GM13976 (cell line): Measurements from ENCODE around the gene CLHC1.

Source experiments
- DNase-seq: peaks from one replicate; pipeline ENCODE4 v3.0.0; 2012; ENCODE audit warnings: low spot score
- CTCF ChIP-seq: IDR thresholded peaks from 2 replicates; pipeline ENCODE4 v1.5.1; 2012; ENCODE audit warnings: borderline replicate concordance, mild to moderate bottlenecking; ENCODE audit not compliant: insufficient read depth; ENCODE audit errors: extremely low read depth, missing control alignments, control extremely low read depth
- in situ Hi-C: fragments of 300-500 bp; cut with MboI; formaldehyde crosslinking; loops from one replicate; pipeline ENCODE4 v1.12.0; 2022; ENCODE audit warnings: low sequenced_read_pairs, mixed read lengths, inconsistent platforms; ENCODE audit not compliant: unreplicated experiment

Gene CLHC1

GRCh38 chr2:55161295-55162210 lies 70.5 kb downstream of the CLHC1 start:
- TF ChIP-seq CTCF = no peak
- in situ Hi-C loops = loop anchor here (10.0 to 25.0 kb wide), 2 partner anchors 147 to 249 kb away; no protein-coding TSS in a partner anchor
- DNase-seq = no peak

GRCh38 chr2:55160422-55160821 lies 71.7 kb downstream of the CLHC1 start:
- no peak for DNase-seq
- TF ChIP-seq CTCF = no peak
- in situ Hi-C loops = loop anchor here (10.0 to 25.0 kb wide), 2 partner anchors 146 to 248 kb away; no protein-coding TSS in a partner anchor

GRCh38 chr2:55159752-55160151 lies 72.3 kb downstream of the CLHC1 start:
- in situ Hi-C loops = loop anchor here (10.0 to 25.0 kb wide), 2 partner anchors 145 to 247 kb away; no protein-coding TSS in a partner anchor
- TF ChIP-seq CTCF = no peak
- no peak for DNase-seq

- TF ChIP-seq CTCF = no peak
- DNase-seq = peak; percentile 28
- in situ Hi-C loops = loop anchor here (25.0 kb wide), 1 partner anchor 247 kb away; no protein-coding TSS in a partner anchor
These were observed 72.9 kb downstream of the CLHC1 start for GRCh38 chr2:55159037-55159651.

- no peak for DNase-seq
- in situ Hi-C loops = loop anchor here (25.0 kb wide), 1 partner anchor 246 kb away; no protein-coding TSS in a partner anchor
- TF ChIP-seq CTCF = no peak
These were observed 73.8 kb downstream of the CLHC1 start for GRCh38 chr2:55158111-55158814.

GRCh38 chr2:55157474-55157884 lies 74.6 kb downstream of the CLHC1 start:
- DNase-seq = no peak
- in situ Hi-C loops = loop anchor here (25.0 kb wide), 1 partner anchor 245 kb away; no protein-coding TSS in a partner anchor

More at GRCh38 chr2:55157474-55157884, 74.6 kb downstream of the CLHC1 start:
- TF ChIP-seq CTCF = no peak
